CD4-positive, alpha-beta T cell treated with Interleukin-1 beta for 1 hour (primary cell): ENCODE measurements around the gene SMOC2.
"Not testable (repeated sequence)": the region's sequence is repeated elsewhere in the genome, so short reads cannot be mapped to it uniquely, and the experiment has no call there.

Experiments used
- DNase-seq, 2 donors: peaks; one replicate each; pipeline ENCODE4 v3.0.0-alpha.2; 2020 to 2022

The SMOC2 gene

DNA sequence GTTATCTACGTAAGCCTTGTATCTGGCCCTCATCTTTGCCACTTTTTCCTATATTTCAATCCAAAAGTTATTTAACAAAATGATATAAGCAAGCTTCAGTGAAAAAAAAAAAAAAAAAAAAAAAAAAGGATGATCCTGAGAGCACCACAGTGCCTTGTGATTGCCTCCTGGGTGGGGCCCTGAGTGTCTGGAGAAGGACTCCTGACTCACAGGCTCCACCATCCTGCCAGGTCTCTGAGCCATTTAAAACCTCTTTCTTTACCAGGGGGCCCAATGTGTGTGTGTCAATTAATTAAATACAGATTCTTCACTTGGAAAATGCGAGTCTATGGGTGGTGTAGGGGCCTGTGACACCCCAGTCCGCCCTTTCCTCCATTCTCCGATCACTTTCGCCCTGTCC is 105.2 kb downstream of the SMOC2 start:
- no peak for DNase-seq

DNA sequence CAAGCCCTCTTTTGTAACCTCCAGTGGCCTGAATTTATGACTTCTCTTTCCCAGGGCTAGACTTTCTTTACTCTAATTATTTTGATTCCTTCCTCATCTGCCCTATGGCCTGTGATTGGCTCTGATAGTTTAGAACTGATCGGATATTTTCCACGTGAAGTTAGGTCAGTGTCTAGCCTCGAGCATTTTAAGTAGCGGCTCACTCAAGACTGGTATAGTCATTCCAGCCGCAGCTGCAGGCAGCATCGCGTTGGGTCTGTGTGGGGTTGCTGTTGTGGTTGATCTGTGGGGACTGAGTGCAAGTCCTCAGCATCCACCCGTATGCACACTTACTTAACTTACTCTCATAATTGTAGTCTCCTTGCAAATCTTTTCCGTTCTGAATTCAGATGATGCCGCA is 105.7 kb downstream of the SMOC2 start:
- no peak for DNase-seq

DNA sequence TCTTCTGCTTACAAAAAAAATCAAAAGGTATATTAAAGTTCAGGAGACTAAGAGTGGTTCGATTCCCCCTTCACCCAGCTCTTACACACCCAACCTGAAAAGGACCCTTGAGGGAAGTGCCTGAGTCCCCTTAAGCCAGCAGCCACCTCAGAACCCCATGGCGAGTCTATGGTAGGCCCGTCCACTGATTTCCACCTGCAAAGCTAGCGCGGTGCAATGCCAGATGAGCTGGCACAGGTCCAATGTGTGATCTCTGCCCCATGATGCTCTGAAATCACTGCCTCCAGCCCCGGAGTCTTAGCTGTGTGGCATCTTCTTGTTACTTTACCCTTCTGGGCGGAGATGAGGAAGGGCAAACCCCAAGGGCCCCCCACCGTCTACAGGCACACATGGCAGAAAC is 109.3 kb downstream of the SMOC2 start:
- no peak for DNase-seq

DNA sequence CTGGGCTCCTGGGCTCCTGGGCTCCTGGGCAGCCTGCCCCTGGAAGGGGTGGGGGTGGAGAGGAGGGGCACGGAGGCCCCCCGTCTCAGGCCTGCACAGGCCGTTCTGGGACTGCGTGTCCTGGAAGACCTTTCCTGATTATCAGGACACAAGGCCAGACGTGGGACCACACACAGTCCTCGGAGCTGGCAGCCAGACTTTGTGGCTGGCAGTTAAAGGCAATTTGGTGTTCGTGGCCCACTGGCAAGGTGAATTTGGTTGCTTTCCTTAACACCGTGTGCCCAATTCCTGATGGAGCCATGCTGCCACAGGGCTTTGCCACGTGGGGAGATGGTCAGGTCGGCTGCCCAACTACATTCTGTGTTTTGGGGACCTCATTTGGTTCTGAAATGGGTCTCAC is 113.5 kb downstream of the SMOC2 start:
- DNase-seq = no peak

DNA sequence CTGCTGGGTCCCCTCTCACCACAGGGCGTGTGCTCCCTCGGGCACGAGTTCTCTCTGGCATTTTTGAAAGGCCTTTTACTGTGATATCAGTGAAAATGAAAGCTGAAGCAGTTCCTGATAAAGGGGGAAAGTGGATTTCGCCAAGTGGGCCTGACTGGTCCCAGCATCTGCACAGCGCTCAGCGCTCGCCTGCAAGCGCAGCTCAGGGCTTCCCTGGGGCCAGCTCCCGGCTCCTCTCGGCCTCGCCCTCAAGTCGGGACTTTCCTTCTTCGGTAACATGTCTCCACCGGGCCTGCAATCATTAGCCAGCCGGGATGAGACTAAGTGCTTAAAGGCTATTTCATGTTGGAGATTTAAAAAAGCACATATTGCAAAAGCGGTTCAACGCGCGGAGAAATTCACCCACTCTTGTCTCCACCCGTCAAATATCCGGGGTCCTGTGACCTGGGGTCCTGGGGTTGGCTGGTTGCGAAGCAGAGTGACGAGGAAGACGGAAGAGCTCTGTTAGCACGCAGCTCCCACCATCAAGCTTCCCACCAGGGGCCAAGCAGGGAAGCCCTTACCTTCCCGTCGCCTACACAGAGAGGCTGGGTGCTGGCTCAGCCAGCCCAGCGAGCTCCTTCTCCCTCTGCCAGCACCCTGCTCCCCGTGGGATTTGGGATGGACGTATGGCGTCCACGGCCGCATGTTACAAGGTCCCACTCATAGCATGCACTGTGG is 114.1 kb downstream of the SMOC2 start:
- DNase-seq = no peak

DNA sequence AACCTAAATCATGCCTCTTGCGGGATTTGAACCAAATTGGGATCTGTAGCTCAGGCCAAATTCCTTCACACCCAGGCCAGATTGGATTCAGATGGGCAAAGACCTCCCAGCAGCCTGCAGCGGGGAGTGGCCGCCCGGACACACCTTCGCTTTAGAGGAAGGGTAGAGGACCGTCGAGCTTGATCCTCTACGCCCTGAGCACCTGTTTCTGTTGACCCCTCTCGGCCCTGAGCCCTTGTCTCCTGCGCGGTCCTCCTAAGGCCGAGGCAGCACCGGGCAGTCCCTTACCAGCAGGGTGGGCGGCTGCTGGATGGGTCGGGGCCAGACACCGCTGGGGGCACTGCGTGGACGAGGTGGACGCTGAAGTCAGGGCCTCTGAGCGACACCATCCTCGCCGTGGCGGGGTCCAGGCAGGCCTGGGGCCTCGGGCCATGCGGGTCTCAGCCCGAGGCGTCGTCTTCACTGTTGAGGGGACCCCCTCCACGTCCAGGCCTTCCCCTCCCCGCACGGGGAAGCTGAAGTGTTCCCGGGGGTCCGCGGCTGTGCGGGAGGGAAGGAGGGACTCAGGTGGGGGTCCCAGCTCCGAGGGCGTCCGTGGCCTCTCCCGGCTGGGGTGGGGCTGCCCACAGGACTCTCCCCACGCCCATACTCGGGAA is 114.8 kb downstream of the SMOC2 start:
- no peak for DNase-seq

DNA sequence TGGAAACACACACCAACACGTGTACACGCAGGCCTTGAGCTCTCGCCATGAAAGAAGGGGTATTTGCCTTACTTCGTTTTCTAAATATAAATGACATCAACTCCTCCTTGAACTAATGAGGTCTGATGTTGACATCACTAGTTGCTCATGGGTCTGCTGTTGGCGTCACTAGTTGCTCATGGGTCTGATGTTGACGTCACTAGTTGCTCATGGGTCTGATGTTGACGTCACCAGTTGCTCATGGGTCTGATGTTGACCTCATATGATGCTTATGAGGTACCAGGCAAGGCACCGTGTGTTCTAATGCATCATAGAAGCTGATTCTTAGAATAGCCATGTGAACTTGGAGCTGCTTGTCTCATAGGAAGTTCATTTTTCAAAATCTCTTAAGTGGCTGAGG is 116.5 kb downstream of the SMOC2 start:
- no peak for DNase-seq

DNA sequence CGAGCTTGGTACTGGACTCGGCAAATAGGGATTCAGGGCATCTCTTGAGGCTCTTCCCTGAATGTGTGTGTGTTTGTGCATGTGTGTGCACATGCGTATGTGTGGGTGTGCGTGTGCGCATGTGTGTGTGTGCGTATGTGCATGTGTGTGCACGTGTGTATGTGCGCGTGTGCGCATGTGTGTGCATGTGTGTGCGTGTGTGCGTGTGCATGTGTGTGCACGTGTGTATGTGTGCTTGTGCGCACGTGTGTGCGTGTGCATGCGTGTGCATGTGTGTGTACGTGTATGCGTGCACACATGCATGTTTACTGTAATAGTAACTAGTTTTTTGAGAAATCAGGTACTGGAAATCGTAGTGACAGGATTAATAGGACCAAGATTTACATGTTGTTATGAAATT is 117.7 kb downstream of the SMOC2 start:
- no peak for DNase-seq

DNA sequence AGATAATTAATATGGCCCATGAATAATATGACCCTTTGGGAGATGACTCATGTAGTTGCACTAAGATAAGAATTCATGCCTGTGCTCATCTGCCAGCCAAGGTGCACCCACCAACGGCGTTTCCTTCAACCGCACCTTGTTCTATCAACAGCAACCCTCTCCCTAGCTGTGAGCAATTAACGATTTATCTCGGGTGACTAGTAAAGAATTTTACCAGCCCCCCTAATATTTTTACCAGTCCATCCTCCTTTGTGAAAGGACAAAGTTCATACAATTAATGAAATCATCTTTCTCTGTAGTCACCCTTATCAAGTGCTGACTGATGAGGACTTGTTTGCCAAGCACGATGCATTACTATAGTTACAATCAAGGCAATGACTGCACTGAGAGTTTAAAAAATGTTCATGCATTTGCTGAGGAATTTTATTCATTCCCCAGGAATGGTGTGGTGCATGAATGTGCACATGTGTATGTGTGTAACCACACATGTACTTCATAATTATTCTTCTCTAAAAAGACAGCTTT is 118.7 kb downstream of the SMOC2 start:
- no peak for DNase-seq

DNA sequence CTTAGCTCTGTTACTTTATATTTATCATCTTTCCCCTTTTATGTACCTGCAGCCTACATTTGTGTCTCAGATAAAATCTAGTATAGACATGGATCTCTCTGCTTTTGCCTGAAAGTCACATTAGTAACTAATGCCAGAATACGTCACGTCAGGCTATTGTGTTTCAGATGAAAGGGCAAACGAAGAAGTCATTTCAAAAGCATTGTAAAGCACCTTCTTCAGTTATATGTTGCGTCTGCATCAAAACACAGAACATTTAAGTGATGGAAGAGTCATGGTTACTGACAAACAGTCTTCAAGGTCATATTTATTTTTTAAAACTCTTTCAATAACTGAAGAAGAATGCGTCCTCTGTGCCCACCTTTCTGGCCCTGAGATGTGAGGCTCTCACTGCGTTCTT is 119.1 kb downstream of the SMOC2 start:
- no peak for DNase-seq

DNA sequence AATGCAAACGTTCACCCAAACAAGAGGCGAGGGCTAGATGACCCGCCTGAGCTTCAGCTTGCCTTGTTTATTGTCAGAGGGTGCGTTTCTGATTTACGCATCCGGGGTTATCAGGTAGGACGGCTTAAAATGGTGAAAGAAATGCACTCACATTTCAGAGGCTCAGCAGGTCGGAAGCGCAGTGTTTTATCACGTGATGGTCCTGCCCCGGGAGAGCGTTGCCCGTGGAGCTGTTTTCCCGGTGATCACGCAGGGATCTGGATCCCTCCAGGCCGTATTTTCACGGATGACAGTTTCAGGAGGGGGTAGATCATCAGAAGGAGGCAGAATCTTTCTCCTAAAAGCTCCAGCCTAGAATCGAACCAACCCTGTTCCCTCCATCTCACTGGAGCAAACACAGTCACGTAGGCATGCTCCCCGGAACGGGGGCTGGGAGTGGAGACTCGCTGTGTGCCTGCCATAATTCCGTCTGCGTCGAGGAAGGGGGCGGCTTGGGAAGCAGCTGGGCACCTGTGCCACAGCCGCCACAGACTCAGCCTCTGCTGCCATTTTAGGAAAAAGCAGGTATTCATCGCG is 121.7 kb downstream of the SMOC2 start:
- no peak for DNase-seq

DNA sequence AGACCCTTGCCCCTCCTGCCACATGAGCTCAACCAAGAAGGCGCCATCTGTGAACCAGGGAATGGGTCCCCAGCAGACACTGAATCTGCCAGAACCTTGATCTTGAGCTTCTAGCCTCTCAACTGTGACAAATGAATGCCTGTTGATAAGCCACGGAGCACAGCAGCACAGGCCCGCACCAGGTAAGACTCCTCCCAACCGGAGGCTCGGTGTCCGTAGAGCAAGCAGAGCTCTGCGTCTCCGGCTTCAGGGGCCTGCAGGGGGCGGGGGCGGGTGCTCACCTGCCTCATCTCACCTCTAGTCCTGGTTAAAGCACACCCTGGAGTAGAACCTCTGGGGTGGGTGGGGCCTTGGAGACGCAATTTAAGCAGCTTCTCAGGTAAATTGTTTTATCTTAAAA is 122.7 kb downstream of the SMOC2 start:
- DNase-seq = no peak

DNA sequence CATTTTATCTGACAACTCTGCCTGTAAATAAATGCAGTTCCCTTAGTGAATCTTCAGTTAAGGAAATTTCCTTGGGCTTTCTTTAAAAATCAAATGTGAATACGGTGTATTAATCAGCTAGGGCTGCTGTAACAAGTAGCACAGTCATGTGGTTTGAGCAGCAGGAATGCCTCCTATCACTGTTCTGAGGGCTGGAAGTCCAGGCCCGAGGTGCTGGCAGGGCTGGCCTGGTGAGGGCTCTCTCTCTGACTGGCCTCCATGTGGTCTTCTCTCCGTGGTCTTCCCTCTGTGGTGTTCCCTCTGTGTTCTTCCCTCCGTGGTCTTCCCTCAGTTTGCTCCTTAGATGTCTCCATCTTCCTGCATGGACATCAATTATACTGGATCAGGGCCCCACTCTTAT is 124.1 kb downstream of the SMOC2 start:
- DNase-seq = no peak

DNA sequence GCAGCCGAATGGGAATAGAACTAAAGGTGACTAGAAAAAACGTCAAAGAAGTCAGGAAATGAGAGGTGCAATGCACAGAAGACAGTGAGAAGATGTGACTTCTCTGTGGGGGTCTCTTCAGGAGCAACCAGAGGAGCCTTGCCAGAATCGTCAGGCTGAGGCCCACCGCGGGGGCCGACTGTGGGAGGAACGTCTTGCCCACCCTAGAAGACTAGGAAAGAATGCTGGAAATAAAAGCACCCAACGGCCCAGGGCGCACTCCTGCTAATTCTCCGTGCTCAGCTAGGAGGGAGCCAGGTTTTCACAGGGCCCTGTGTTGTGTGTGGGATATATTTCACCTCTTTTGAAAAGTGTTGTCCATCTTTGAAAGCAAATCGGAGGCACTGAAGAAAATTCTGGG is 129.2 kb downstream of the SMOC2 start:
- no peak for DNase-seq

DNA sequence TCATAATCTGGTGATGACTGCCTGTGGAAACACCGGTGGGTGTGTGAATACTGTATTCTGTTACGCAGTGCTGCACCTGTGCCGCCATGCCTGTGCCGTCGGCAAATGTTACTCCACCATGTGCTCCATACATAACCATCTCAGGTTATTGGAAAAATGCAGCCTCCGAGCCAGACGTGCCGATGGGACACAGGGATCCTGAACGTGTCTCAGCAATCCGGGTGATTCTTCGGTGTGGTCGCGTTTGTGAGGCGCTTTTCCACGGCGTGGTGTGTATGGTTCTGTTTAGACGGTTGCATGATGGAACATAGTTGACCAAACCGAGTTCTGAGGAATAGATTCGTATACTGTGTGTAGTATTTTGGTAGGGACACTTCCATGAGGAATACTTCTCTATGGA is 130.3 kb downstream of the SMOC2 start:
- no peak for DNase-seq

DNA sequence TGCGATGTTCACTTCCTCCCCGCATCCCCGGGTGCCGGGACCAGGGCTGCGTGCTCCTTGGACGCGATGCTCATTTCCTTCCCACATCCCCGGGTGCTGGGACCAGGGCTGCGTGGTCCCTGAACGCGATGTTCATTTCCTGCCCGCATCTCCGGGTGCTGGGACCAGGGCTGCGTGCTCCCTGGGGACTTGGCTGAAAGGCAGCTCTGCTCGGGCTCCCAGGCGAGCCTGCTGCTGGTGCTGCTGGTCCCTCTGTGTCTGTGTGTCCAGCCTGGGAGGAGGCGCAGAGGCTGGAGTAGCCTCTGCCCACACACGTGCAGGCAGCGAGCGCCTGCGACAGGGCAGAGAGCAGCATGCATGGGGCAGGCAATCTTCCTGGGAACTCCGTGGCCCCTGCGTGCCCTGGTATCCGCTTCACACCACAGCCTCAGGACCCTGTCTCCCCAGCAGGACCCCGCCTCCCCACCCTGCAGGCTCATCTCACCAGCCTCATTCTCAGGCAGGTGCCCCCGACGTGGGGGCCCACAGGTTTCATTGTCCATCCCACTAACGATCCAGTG is 132.4 kb downstream of the SMOC2 start:
- DNase-seq = not testable (repeated sequence)

DNA sequence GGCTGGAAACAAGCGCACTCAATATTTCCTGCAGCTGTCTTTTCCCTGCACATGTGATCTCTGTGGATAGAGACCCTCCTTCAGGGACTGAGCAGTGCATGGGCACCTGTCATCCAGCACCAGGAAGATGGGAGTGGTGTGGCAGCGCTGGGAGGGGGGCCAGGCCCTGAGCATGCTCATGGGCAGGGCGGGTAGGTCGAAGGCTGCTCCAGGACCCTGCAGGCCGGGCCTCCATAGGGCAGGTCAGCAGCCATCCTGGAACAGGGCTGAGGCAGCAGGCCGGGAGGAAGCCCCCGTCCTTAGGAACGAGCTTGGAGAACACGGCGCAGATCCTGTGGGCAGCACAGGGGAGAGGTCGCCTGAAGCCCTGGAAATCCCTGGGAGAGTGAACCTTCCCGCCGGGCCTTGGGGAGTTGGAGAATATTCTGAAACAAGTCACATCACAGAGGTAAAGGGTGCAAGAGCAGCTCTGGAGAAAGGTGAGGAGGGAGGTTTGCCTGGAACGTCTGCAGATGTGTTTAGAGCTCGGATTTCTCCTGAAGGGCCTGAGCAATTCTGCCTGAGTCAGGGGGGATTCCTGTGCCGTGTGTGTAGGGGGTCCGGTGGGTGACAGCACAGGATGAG is 133.2 kb downstream of the SMOC2 start:
- no peak for DNase-seq

DNA sequence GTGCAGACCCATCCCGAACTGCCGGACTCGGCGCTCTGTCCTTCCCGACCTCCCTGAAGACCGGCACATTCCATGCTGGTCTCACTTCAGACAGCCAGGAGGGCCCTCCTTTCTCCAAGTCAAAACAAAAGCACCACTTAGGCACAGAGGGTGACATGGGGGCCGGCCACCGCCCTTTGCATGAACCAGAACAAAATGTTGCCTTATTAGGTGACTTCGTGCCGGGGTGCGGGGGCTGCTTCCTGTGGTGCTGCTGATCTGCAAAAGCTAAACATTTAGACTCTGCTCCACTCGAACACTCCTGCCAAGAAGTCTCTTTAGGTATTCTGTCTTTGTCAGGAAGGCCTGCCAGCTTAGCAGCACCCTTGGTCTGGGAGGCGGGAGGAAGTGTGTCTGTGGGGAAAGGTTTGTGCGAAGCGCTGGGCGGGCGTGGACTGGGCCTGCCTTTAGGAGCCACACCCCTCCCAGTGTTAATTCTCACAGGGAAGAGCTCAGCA is 133.8 kb downstream of the SMOC2 start:
- no peak for DNase-seq

DNA sequence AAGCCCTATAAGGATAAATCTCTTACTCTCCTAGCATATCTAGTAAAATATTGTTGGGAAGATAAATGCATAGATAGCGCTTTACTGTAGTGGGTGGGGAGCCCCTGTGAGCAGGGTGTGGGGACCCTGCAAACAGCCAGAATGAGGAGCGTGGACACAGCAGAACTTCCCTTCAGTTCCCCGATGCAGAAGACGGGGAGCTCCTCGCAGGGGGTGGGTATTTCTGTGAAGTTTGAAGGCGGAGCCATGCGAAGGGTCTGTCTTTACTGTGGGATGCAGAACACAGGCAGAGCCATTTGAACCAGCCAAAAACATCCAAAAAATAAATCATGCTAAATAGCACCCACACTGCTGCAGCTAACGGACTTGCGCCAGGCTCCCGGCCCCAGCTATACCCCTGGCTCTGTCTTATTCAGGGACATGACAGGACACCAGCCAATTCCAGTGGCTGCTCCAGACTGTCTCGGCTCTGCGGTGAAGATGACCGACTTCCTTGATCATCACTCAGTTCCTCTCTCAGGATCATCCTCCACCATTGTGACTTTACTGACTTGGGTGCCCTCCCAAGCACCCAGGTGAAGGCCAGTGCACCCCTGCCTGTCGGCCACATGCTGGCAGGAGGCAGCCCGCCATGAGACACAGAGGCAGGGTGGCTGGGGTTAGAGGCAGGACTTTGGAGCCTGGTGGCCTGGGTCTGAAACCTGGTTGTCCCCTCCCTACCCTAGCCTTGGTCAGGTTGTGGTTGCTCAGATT is 134.5 kb downstream of the SMOC2 start:
- no peak for DNase-seq

DNA sequence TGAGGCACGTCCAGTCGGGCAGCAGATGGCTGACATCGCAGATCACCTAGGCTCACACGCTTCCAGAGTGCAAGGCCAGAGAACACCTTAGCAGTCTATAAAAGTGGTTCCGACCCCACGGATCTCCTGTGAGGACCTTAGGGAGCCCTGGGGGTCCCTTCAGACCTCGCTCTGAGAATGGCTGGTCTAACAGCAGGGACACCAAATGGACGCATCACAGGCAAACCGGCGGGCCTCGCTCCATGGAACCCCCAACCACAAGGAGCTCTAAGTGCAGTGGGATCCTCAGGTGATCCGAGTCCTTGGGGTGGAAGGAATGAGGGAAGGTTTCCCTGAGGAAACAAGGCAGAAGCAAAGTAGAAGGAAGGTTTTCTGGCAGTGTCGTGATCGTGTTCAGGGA is 135.4 kb downstream of the SMOC2 start:
- DNase-seq = no peak

DNA sequence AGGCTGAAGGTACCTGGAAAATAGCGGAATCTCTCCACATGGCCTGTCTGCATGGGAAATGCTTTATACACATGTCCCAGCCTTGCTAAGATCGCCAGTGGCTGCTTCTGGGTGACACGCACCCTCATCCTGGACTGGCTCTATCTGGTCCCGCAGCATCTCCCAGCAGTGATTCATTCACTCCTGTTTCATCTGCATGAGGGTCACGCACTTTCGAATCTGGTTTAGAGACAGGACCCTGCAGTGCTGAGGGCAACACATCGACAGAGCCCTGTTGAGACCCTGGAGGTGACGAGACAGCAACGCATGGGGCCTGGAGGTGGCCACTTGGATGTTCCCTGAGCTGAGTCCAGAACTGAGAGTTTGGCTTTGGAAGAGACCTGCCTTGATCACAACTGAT is 136.5 kb downstream of the SMOC2 start:
- DNase-seq = no peak

DNA sequence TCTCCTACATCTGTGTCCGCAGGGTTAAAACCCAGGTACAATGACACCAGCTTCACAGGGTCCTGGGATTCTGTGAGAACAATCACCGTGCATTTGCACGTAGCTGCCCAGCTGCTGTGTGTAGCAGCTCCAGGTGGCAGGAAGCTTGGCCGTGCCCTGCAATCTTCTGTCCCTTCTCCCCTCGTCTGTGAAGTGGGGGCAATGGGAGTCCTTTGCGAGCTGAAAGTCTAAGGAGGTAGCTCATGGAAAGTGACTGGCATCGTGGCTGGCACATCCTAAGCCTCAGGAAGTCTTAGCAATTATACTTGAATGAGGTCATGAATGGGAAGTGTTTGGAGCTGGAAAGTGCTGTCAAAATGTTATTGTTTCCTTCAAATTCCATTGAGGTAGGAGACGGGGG is 137.1 kb downstream of the SMOC2 start:
- no peak for DNase-seq

DNA sequence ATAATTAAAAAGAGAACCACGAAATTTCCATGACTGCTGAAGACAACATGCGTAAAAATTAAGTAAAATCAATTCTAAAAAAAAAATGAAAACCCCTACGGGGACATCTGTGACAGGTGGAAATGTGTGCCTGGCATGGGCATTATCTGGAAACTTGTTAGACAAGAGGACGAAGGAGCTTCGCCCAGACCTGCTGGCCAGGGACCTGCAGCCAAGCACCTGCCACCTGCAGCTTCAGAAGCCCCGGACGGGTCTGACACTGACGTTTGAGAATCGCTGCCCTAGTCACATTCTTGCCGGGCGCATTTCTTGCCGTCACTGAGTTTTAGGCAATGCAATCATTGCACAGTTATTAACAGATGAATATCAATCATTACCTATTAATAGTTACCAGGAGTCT is 140.3 kb downstream of the SMOC2 start:
- DNase-seq = no peak
